ENCODE data around the gene ADCY9.

The ADCY9 gene

GRCh38 chr16:4025428-4025827, 90.8 kb downstream of the ADCY9 start:
- DNase-seq, result no peak

- no peak for DNase-seq
Measured at GRCh38 chr16:4021916-4022315, 94.3 kb downstream of the ADCY9 start.

GRCh38 chr16:4021070-4021779, 95.0 kb downstream of the ADCY9 start:
- DNase-seq, result no peak

- no peak for DNase-seq
Measured at GRCh38 chr16:4019371-4019791, 96.9 kb downstream of the ADCY9 start.

GRCh38 chr16:4018391-4018790, 97.9 kb downstream of the ADCY9 start:
- DNase-seq, result no peak

- no peak for DNase-seq
Measured at GRCh38 chr16:4017807-4018206, 98.4 kb downstream of the ADCY9 start.

GRCh38 chr16:4016658-4017057, 99.6 kb downstream of the ADCY9 start:
- no peak for DNase-seq

- no peak for DNase-seq
Measured at GRCh38 chr16:4016005-4016352, 100.3 kb downstream of the ADCY9 start.

- DNase-seq, result no peak
Measured at GRCh38 chr16:4015275-4016004, 100.8 kb downstream of the ADCY9 start.

- no peak for DNase-seq
Measured at GRCh38 chr16:4011940-4012629, 104.2 kb downstream of the ADCY9 start.

GRCh38 chr16:4011225-4011939, 104.9 kb downstream of the ADCY9 start:
- DNase-seq, result no peak

GRCh38 chr16:4010225-4011158, 105.8 kb downstream of the ADCY9 start:
- no peak for DNase-seq

GRCh38 chr16:4009177-4009576, 107.1 kb downstream of the ADCY9 start:
- DNase-seq, result no peak

- no peak for DNase-seq
Measured at GRCh38 chr16:4008116-4008515, 108.1 kb downstream of the ADCY9 start.

GRCh38 chr16:4006397-4006999, 109.7 kb downstream of the ADCY9 start:
- DNase-seq, result no peak

GRCh38 chr16:4005731-4006130, 110.5 kb downstream of the ADCY9 start:
- DNase-seq, result no peak

GRCh38 chr16:4005281-4005680, 111.0 kb downstream of the ADCY9 start:
- no peak for DNase-seq

GRCh38 chr16:4004206-4004605, 112.0 kb downstream of the ADCY9 start:
- no peak for DNase-seq

GRCh38 chr16:4003576-4003975, 112.7 kb downstream of the ADCY9 start:
- DNase-seq, result no peak

- no peak for DNase-seq
Measured at GRCh38 chr16:4003166-4003565, 113.1 kb downstream of the ADCY9 start.

- no peak for DNase-seq
Measured at GRCh38 chr16:4002121-4002520, 114.1 kb downstream of the ADCY9 start.

Data from NCI-H1694 treated with DMSO at 0.1 percent for 48 hours (cell line).